B cell (primary cell): ENCODE data around the gene RNF126. TPM values are rescaled to one million over a fixed set of nuclear protein-coding genes. Genes with fewer than 3 reads are reported as not detected.
A peak's percentile ranks its signal among the peaks of the same experiment; 100 is the strongest.

Source experiments
- ATAC-seq: fragments of 200-7000 bp; cut with Tn5 transposase; one replicate; pipeline ENCODE4 v1.10.0; 2021; ENCODE audit warnings: low read depth, mild to moderate bottlenecking, moderate number of reproducible peaks, moderate library complexity
- CTCF ChIA-PET: fragments of 350-600 bp; sonication (Branson Sonifier 250); formaldehyde crosslinking; loops from one replicate; lab custom pipeline; 2021; ENCODE audit warnings: antibody characterized with exemption, inconsistent platforms; lab: Charles Lee
- POLR2A ChIA-PET: fragments of 350-600 bp; sonication (Branson Sonifier 250); formaldehyde crosslinking; loops from one replicate; lab custom pipeline; 2021; ENCODE audit warnings: antibody characterized with exemption; lab: Charles Lee
- DNase-seq: peaks from one replicate; pipeline ENCODE4 v3.0.0; 2013
- H2AFZ ChIP-seq: 2 replicates; pipeline ENCODE4 v1.6.1; 2012; ENCODE audit warnings: mild to moderate bottlenecking, low read depth, low read length; ENCODE audit not compliant: insufficient read depth, poor library complexity, severe bottlenecking
- H3K27ac ChIP-seq, 2 donors: 1 replicate in 1 of 2; 2 replicates in 1 of 2; pipeline ENCODE4 v1.5.1; 2012 to 2013; ENCODE audit warnings: low read length in 2 of 2, mild to moderate bottlenecking in 2 of 2, moderate library complexity in 1 of 2
- H3K27me3 ChIP-seq, 4 experiments: fragments of 200-600 bp in 1 of 4; sonication (generic) in 1 of 4; replicated peaks in 1 of 4; 1 replicate in 2 of 4; 2 replicates in 2 of 4; pipeline versions ENCODE4 v1.6.1 to v1.7.0; 2013 to 2016; ENCODE audit warnings: low read length in 3 of 4, mild to moderate bottlenecking in 2 of 4, mixed read lengths in 1 of 4, moderate library complexity in 1 of 4; ENCODE audit not compliant: insufficient read depth in 4 of 4, control insufficient read depth in 3 of 4; ENCODE audit errors: control extremely low read depth in 1 of 4
- H3K36me3 ChIP-seq, 2 experiments: replicated peaks in 1 of 2; 1 replicate in 1 of 2; 2 replicates in 1 of 2; pipeline versions ENCODE4 v1.6.1 to v1.7.1; 2013; ENCODE audit warnings: low read length in 1 of 2; ENCODE audit not compliant: insufficient read depth in 2 of 2, control insufficient read depth in 1 of 2; ENCODE audit errors: control extremely low read depth in 1 of 2, extremely low read depth in 1 of 2
- H3K4me1 ChIP-seq, 2 donors: fragments of 200-600 bp in 1 of 2; sonication (generic) in 1 of 2; 1 replicate in 1 of 2; 2 replicates in 1 of 2; pipeline versions ENCODE4 v1.5.1 to v1.6.1; 2013 to 2017; ENCODE audit warnings: low read length in 2 of 2; ENCODE audit not compliant: control insufficient read depth in 2 of 2, insufficient read depth in 2 of 2
- H3K4me2 ChIP-seq: replicated peaks from 2 replicates; pipeline ENCODE3; 2012; ENCODE audit warnings: mild to moderate bottlenecking, low read depth, low read length; ENCODE audit not compliant: poor library complexity, severe bottlenecking
- H3K4me3 ChIP-seq, 5 experiments: fragments of 200-600 bp in 1 of 5; sonication (generic) in 1 of 5; 1 replicate in 3 of 5; 2 replicates in 2 of 5; pipeline versions ENCODE4 v1.5.1 to v1.7.0; 2011 to 2016; ENCODE audit warnings: low read length in 4 of 5, mild to moderate bottlenecking in 4 of 5, low read depth in 2 of 5, control low read depth in 1 of 5, moderate library complexity in 1 of 5; ENCODE audit not compliant: insufficient read depth in 1 of 5; ENCODE audit errors: control extremely low read depth in 1 of 5, extremely low read depth in 1 of 5
- H3K79me2 ChIP-seq: fragments of 200-600 bp; sonication (generic); one replicate; pipeline ENCODE4 v1.6.0; 2016; ENCODE audit warnings: low read length; ENCODE audit not compliant: control insufficient read depth, insufficient read depth
- H3K9ac ChIP-seq: fragments of 200-600 bp; sonication (generic); 2 replicates; pipeline ENCODE4 v1.6.1; 2017; ENCODE audit warnings: mild to moderate bottlenecking, low read length, moderate library complexity
- H3K9me3 ChIP-seq, 3 donors: one replicate each; pipeline versions ENCODE4 v1.6.1 to v1.7.1; 2013; ENCODE audit warnings: low read length in 2 of 3; ENCODE audit not compliant: control insufficient read depth in 2 of 3, insufficient read depth in 1 of 3; ENCODE audit errors: control extremely low read depth in 1 of 3
- H4K20me1 ChIP-seq: 2 replicates; pipeline ENCODE4 v1.6.0; 2012; ENCODE audit warnings: mild to moderate bottlenecking, low read length; ENCODE audit not compliant: insufficient read depth, control insufficient read depth, poor library complexity, severe bottlenecking
- H3K27ac Mint-ChIP-seq: one replicate; pipeline ENCODE4 v1.8.0; 2021; ENCODE audit warnings: mixed read lengths
- H3K27me3 Mint-ChIP-seq: one replicate; pipeline ENCODE4 v1.8.0; 2021; ENCODE audit warnings: mixed read lengths
- H3K4me1 Mint-ChIP-seq: one replicate; pipeline ENCODE4 v1.8.0; 2021; ENCODE audit warnings: mixed read lengths
- H3K4me3 Mint-ChIP-seq: one replicate; pipeline ENCODE4 v1.8.0; 2021; ENCODE audit warnings: mixed read lengths
- H3K9me3 Mint-ChIP-seq: one replicate; pipeline ENCODE4 v1.8.0; 2022; ENCODE audit warnings: mixed read lengths; ENCODE audit not compliant: insufficient read depth
- CTCF ChIP-seq: fragments of 200-600 bp; IDR thresholded peaks from one replicate; pipeline ENCODE4 v1.8.0; 2022; ENCODE audit warnings: antibody characterized with exemption, mild to moderate bottlenecking
- EZH2 ChIP-seq: IDR thresholded peaks from 2 replicates; pipeline ENCODE4 v1.6.1; 2012; ENCODE audit warnings: borderline replicate concordance, low read depth, mild to moderate bottlenecking, moderate library complexity, low read length; ENCODE audit not compliant: insufficient read depth, poor library complexity, severe bottlenecking
- WGBS: methylation state at CpG from one replicate; pipeline ENCODE4 v1.1.5; 2013; ENCODE audit warnings: missing lambda C conversion rate; ENCODE audit not compliant: insufficient coverage; 5-methylcytosine and 5-hydroxymethylcytosine counted together
- intact Hi-C: fragments of 100-400 bp; cut with micrococcal nuclease; formaldehyde crosslinking; loops from one replicate; pipeline ENCODE4 v1.10.0; 2022
- polyA plus RNA-seq: library from polyadenylated mRNA; depleted of rRNA; stranded (reverse); fragments of >200 nt; gene quantifications from 2 replicates; pipeline ENCODE4 v1.2.3, GENCODE V29; 2012
- total RNA-seq, 2 donors: library from RNA; stranded (reverse); fragments of 120-200 nt in 1 of 2; gene quantifications; 1 replicate in 1 of 2; 2 replicates in 1 of 2; pipeline versions ENCODE4 v1.2.3 to v1.2.4, GENCODE V29; 2013 to 2022

Gene RNF126
- total and polyA plus RNA-seq, 2 donors (not counting 1 experiment from before 2014, with no cell fraction given): 74.3 to 118 TPM

GRCh38 chr19:660793-661426, 2.1 kb downstream of the RNF126 start:
- intact Hi-C loops: loop anchor here (2.0 to 10.0 kb wide), 2 partner anchors 14 to 264 kb away; partner anchors contain the start of gene ARID3A
- Histone ChIP-seq H2AFZ (no peak overlapping the region), H3K79me2 (peaks cover 77% of the 10 kb centered on the region), H4K20me1 (peaks cover 68% of the 10 kb centered on the region), H3K4me1 (peaks cover 33 to 69% of the 10 kb centered on the region in 2 donors), H3K4me3 (peak overlapping the region; percentile 65 to 94 (median 82)), H3K4me2 (peak overlapping the region; percentile 96), H3K27ac (peak overlapping the region; percentile 87 to 97), H3K36me3 (peaks cover 0 to 27% of the 10 kb centered on the region in 2 experiments), H3K27me3 (no peaks in the 10 kb centered on the region), H3K9me3 (peaks cover 0 to 4% (median 0%) of the 10 kb centered on the region in 3 donors), H3K9ac (peak overlapping the region; percentile 79)
- ChIA-PET CTCF (interaction anchor here (0.7 to 1.6 kb wide), 4 partner anchors 13 to 154 kb away, joined by 3 to 6 read pairs (median 4); no protein-coding TSS in a partner anchor), POLR2A (interaction anchor here (0.5 to 2.3 kb wide), 2 partner anchors 12 to 371 kb away, joined by 4 to 6 read pairs; no protein-coding TSS in a partner anchor)
- WGBS: 30% methylated on average over 20 of the region's 20 CpGs
- peaks cover 60% of the 10 kb centered on the region for H3K4me1 Mint-ChIP-seq
- peak overlapping the region; percentile 98 for H3K27ac Mint-ChIP-seq
- ATAC-seq: no peak
- H3K4me3 Mint-ChIP-seq: peak overlapping the region; percentile 96
- no peak for TF ChIP-seq EZH2
- TF ChIP-seq CTCF: no peak
- DNase-seq: no peak
- no peaks in the 10 kb centered on the region for H3K9me3 Mint-ChIP-seq
- no peaks in the 10 kb centered on the region for H3K27me3 Mint-ChIP-seq
